ENCODE measurements around the gene SLIT3. TPM values are rescaled to one million over a fixed set of nuclear protein-coding genes. Genes with fewer than 3 reads are reported as not detected.

Gene SLIT3
- total RNA-seq, 1 experiment from 2014 or later = 0.92 TPM

GRCh38 chr5:168681556-168682183 lies 619.3 kb downstream of the SLIT3 start:
- no peak overlapping the region for H3K4ac ChIP-seq (ENCODE audit: low read depth, low read length)
- H3K23ac ChIP-seq (ENCODE audit: insufficient read length, low read depth, low read length) = no peak overlapping the region
- no peak overlapping the region for H2AK5ac ChIP-seq (ENCODE audit: insufficient read length, low read length)
- 0 out of 4 replicates have a peak, but pooled peaks cover 2 to 3% of the 10 kb centered on the region in 2 experiments for H3K4me1 Mint-ChIP-seq
- H2BK15ac ChIP-seq (ENCODE audit: low read depth, low read length) = no peak overlapping the region
- WGBS (ENCODE audit: extremely low coverage, insufficient read length, low lambda C conversion rate) = no CpG with 5 or more reads among the region's 4 CpGs
- H4K8ac ChIP-seq (replicated peaks; ENCODE audit: insufficient read length, low read depth, low read length) = no peak overlapping the region
- no peaks in the 10 kb centered on the region; the same call in 1 of the 2 replicates for H3K4me1 ChIP-seq (ENCODE audit: insufficient read depth, low read length)
- no peak overlapping the region for H3T11ph ChIP-seq (ENCODE audit: low read length)
- peaks cover 7% of the 10 kb centered on the region for H3K27me3 Mint-ChIP-seq (ENCODE audit: low read depth)
- H3K79me2 ChIP-seq (ENCODE audit: insufficient read depth, low read length) = no peaks in the 10 kb centered on the region
- no peak overlapping the region for H4K5ac ChIP-seq (ENCODE audit: insufficient read length, low read depth, low read length)
- H3K4me3 Mint-ChIP-seq = no peak overlapping the region
- H3K79me1 ChIP-seq (ENCODE audit: insufficient read depth, low read depth, low read length, poor library complexity, severe bottlenecking) = no peaks in the 10 kb centered on the region
- DNase-seq = peak; percentile 36
- no peak overlapping the region for H3K4me2 ChIP-seq (ENCODE audit: insufficient read depth, insufficient read length, low read length)
- no peaks in the 10 kb centered on the region for H4K20me1 ChIP-seq (ENCODE audit: control insufficient read depth, insufficient read depth, insufficient read length)
- no peak overlapping the region for H4K91ac ChIP-seq (ENCODE audit: insufficient read length, low read depth, low read length)
- no peaks in the 10 kb centered on the region for H3K36me3 Mint-ChIP-seq (ENCODE audit: insufficient read depth in 1 of 3, low read depth in 3 of 3)
- H3K27me3 ChIP-seq (ENCODE audit: insufficient read depth, low read length) = no peaks in the 10 kb centered on the region
- H3K18ac ChIP-seq (ENCODE audit: insufficient read length, low read depth, low read length) = no peak overlapping the region
- H2BK120ac ChIP-seq (ENCODE audit: low read depth, low read length, poor library complexity, severe bottlenecking) = no peak overlapping the region
- H2BK5ac ChIP-seq (ENCODE audit: insufficient read length, low read length) = no peak overlapping the region
- no peak overlapping the region for H3K14ac ChIP-seq (ENCODE audit: insufficient read depth, low read length)
- H3K27ac Mint-ChIP-seq = no peak overlapping the region; a peak in 1 of 7 replicates
- no peak overlapping the region for H3K27ac ChIP-seq (ENCODE audit: insufficient read length, low read depth, low read length)
- no peak overlapping the region for H2BK20ac ChIP-seq (ENCODE audit: low read depth, low read length, poor library complexity, severe bottlenecking)
- no peak overlapping the region for H3K56ac ChIP-seq (ENCODE audit: insufficient read length, low read depth, low read length)
- no peak overlapping the region for H2BK12ac ChIP-seq (ENCODE audit: insufficient read length, low read depth, low read length)
- 0 out of 3 replicates have a peak, but pooled peaks have one; percentile 13 for TF ChIP-seq CTCF (conservative IDR thresholded peaks at IDR 0.05)
- H3K9ac ChIP-seq (ENCODE audit: extremely low read depth, insufficient read length, low read length) = no peak overlapping the region
- peaks cover 4% of the 10 kb centered on the region for H3K23me2 ChIP-seq (ENCODE audit: insufficient read length, low read depth, low read length, poor library complexity, severe bottlenecking)
- H3K9me3 ChIP-seq (ENCODE audit: control insufficient read depth, low read depth, low read length) = no peaks in the 10 kb centered on the region
- no peak overlapping the region for H2AFZ ChIP-seq (ENCODE audit: low read length)
- H3K9me3 Mint-ChIP-seq = no peaks in the 10 kb centered on the region
